Neural progenitor cell (in vitro differentiated cells): ENCODE results near the gene NXT1. TPM values are rescaled to one million over a fixed set of nuclear protein-coding genes. Genes with fewer than 3 reads are reported as not detected.

Source experiments
- DNase-seq: peaks from one replicate; pipeline ENCODE4 v3.0.0-alpha.2; 2016; ENCODE audit warnings: low spot score
- H2AFZ ChIP-seq: fragments of 200-600 bp; sonication (generic); replicated peaks from 2 replicates; pipeline ENCODE4 v1.6.1; 2016; ENCODE audit warnings: antibody characterized with exemption
- H3F3A ChIP-seq: fragments of 200-600 bp; sonication (generic); 2 replicates; pipeline ENCODE4 v1.6.1; 2016; ENCODE audit warnings: antibody characterized with exemption, low read depth
- H3K27ac ChIP-seq: fragments of 200-600 bp; sonication (generic); 2 replicates; pipeline ENCODE4 v1.5.1; 2016; ENCODE audit warnings: mild to moderate bottlenecking
- H3K27me3 ChIP-seq: fragments of 200-600 bp; sonication (generic); 2 replicates; pipeline ENCODE4 v1.6.1; 2016; ENCODE audit warnings: mild to moderate bottlenecking, moderate library complexity
- H3K36me3 ChIP-seq: fragments of 200-600 bp; sonication (generic); 2 replicates; pipeline ENCODE4 v1.5.1; 2016
- H3K4me1 ChIP-seq: fragments of 200-600 bp; sonication (generic); 2 replicates; pipeline ENCODE4 v1.6.1; 2016; ENCODE audit warnings: mixed run types
- H3K4me2 ChIP-seq: fragments of 200-600 bp; sonication (generic); 2 replicates; pipeline ENCODE4 v1.6.1; 2016
- H3K4me3 ChIP-seq: fragments of 200-600 bp; sonication (generic); 2 replicates; pipeline ENCODE4 v1.5.1; 2016
- H3K79me2 ChIP-seq: fragments of 200-600 bp; sonication (generic); 2 replicates; pipeline ENCODE4 v1.6.1; 2016; ENCODE audit warnings: low read depth
- H3K9ac ChIP-seq: fragments of 200-600 bp; sonication (generic); 2 replicates; pipeline ENCODE4 v1.6.1; 2016
- H3K9me3 ChIP-seq: fragments of 200-600 bp; sonication (generic); 2 replicates; pipeline ENCODE4 v1.5.1; 2016; ENCODE audit warnings: low read depth
- H4K20me1 ChIP-seq: fragments of 200-600 bp; sonication (generic); 2 replicates; pipeline ENCODE4 v1.6.1; 2016; ENCODE audit warnings: low read depth
- H3K27ac Mint-ChIP-seq: 3 replicates; pipeline ENCODE4 v1.8.0; 2021; ENCODE audit warnings: mixed read lengths
- H3K27me3 Mint-ChIP-seq: 2 replicates; pipeline ENCODE4 v1.8.0; 2022; ENCODE audit warnings: low read depth, mild to moderate bottlenecking, inconsistent platforms, moderate library complexity, mixed read lengths; ENCODE audit not compliant: insufficient read depth
- H3K36me3 Mint-ChIP-seq: 3 replicates; pipeline ENCODE4 v1.8.0; 2021; ENCODE audit warnings: mixed read lengths
- H3K4me1 Mint-ChIP-seq: 3 replicates; pipeline ENCODE4 v1.8.0; 2021; ENCODE audit warnings: mixed read lengths
- H3K4me3 Mint-ChIP-seq: 3 replicates; pipeline ENCODE4 v1.8.0; 2021; ENCODE audit warnings: mild to moderate bottlenecking, moderate library complexity, mixed read lengths
- H3K9me3 Mint-ChIP-seq: 3 replicates; pipeline ENCODE4 v1.8.0; 2020; ENCODE audit warnings: mixed read lengths
- EZH2 ChIP-seq: fragments of 200-600 bp; sonication (generic); IDR thresholded peaks from 2 replicates; pipeline ENCODE4 v1.6.1; 2017; ENCODE audit warnings: antibody characterized with exemption, mild to moderate bottlenecking, moderate library complexity
- EZH2phosphoT487 ChIP-seq: fragments of 200-600 bp; sonication (generic); IDR thresholded peaks from 2 replicates; pipeline ENCODE4 v1.6.1; 2017; ENCODE audit warnings: antibody characterized with exemption
- total RNA-seq: library from RNA; depleted of rRNA; stranded (reverse); fragments of >200 nt; gene quantifications from 2 replicates; pipeline ENCODE4 v1.2.3, GENCODE V29; 2015; ENCODE audit warnings: low replicate concordance
- TF ChIP-seq, protein P1 (sequence below): fragments of 200-600 bp; sonication (generic); IDR thresholded peaks from 2 replicates; pipeline ENCODE4 v1.5.1; 2017; ENCODE audit warnings: antibody characterized with exemption, mild to moderate bottlenecking

NXT1 gene
- total RNA-seq, 1 donor from 2014 or later: 14.6 TPM

DNA sequence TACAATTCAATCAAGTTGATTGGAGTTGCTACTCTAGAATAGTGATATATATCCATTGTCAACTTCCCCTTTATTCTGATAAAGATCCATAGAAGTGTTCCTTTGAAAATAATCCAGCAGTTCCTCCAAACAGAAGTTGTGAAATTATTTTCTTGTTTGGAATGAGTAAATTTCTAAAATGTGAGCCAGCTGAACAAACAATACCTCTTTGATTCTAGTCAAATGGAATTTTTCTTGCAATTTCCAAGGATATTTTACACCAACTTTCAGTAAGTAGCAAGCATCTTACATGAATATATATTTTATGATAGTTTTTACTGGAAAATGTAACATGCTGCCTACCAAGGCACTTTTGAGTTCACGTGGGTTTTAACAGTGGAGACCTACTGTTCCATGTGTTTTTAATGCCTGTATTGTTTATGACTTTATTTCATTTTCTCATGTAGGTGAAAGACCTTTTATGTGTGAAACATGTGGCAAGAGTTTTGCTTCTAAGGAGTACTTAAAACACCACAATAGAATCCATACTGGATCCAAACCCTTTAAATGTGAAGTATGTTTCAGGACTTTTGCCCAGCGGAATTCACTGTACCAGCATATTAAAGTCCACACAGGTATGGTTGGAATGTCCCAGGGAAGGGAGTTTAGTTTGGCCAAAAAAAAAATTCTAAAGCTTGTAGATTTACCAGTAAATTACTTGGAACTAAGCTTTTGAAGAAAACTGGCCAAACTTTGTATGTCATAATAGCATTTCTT, 17.9 kb downstream of the NXT1 start:
- Histone ChIP-seq H2AFZ (no peak overlapping the region), H3K9ac (no peak overlapping the region), H4K20me1 (peaks cover 63% of the 10 kb centered on the region), H3K9me3 (no peaks in the 10 kb centered on the region), H3K79me2 (peaks cover 54% of the 10 kb centered on the region), H3F3A (no peaks in the 10 kb centered on the region), H3K27ac (no peak overlapping the region), H3K27me3 (no peaks in the 10 kb centered on the region), H3K36me3 (peaks cover 18% of the 10 kb centered on the region), H3K4me1 (peaks cover 4% of the 10 kb centered on the region), H3K4me3 (no peak overlapping the region), H3K4me2 (no peak overlapping the region)
- H3K4me3 Mint-ChIP-seq: no peak overlapping the region
- H3K27me3 Mint-ChIP-seq: no peaks in the 10 kb centered on the region
- peaks cover 29% of the 10 kb centered on the region for H3K36me3 Mint-ChIP-seq
- DNase-seq: no peak
- H3K27ac Mint-ChIP-seq: no peak overlapping the region
- TF ChIP-seq EZH2phosphoT487 (no peak), EZH2 (no peak)
- TF ChIP-seq, protein P1, sequence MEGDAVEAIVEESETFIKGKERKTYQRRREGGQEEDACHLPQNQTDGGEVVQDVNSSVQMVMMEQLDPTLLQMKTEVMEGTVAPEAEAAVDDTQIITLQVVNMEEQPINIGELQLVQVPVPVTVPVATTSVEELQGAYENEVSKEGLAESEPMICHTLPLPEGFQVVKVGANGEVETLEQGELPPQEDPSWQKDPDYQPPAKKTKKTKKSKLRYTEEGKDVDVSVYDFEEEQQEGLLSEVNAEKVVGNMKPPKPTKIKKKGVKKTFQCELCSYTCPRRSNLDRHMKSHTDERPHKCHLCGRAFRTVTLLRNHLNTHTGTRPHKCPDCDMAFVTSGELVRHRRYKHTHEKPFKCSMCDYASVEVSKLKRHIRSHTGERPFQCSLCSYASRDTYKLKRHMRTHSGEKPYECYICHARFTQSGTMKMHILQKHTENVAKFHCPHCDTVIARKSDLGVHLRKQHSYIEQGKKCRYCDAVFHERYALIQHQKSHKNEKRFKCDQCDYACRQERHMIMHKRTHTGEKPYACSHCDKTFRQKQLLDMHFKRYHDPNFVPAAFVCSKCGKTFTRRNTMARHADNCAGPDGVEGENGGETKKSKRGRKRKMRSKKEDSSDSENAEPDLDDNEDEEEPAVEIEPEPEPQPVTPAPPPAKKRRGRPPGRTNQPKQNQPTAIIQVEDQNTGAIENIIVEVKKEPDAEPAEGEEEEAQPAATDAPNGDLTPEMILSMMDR: no peak
- H3K4me1 Mint-ChIP-seq: peaks cover 16% of the 10 kb centered on the region
- no peaks in the 10 kb centered on the region for H3K9me3 Mint-ChIP-seq

DNA sequence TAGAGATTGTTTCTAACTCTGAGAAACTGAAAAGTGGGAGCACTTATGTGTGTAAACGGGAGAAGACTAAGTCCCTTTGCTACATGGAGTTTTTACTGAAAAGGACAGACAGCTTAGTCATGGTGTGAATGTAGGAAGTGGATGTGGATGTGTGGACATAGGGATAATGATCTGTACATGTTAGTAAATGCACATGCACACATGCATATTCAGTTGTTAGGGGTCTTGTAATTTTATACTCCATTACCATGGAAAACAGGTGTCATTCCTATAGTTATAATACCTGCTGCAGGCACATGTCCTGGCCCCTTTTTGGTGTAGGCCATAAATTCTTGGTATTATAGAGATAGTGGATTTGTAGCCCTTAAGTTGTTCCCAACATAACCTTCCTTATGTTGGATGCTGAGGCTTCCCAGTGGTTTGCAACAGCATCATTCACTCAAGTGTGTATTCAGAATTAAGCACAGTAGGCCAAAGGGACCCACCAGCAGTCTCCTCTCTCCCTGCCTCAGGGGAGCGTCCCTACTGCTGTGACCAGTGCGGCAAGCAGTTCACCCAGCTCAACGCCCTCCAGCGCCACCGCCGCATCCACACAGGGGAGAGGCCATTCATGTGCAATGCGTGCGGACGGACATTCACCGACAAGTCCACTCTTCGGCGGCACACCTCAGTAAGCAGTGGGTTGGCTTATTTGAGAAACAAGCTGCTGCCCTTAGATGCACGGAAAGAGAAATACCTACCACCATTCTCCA, 18.7 kb downstream of the NXT1 start:
- peaks cover 47% of the 10 kb centered on the region for H3K79me2 ChIP-seq
- peaks cover 17% of the 10 kb centered on the region for H3K4me1 Mint-ChIP-seq

GRCh38 chr20:23370274-23370673, 19.7 kb downstream of the NXT1 start:
- no peak overlapping the region for H3K4me3 ChIP-seq
- H3K9me3 ChIP-seq: no peaks in the 10 kb centered on the region
- DNase-seq: no peak
- no peak overlapping the region for H3K27ac Mint-ChIP-seq
- peaks cover 37% of the 10 kb centered on the region for H3K79me2 ChIP-seq
- no peaks in the 10 kb centered on the region for H3F3A ChIP-seq
- no peak overlapping the region for H3K9ac ChIP-seq
- no peak overlapping the region for H3K4me2 ChIP-seq
- no peak overlapping the region for H2AFZ ChIP-seq
- no peaks in the 10 kb centered on the region for H3K27me3 Mint-ChIP-seq
- no peaks in the 10 kb centered on the region for H3K4me1 ChIP-seq
- H3K27me3 ChIP-seq: no peaks in the 10 kb centered on the region
- peaks cover 14% of the 10 kb centered on the region for H3K4me1 Mint-ChIP-seq
- peaks cover 18% of the 10 kb centered on the region for H3K36me3 ChIP-seq
- no peak overlapping the region for H3K27ac ChIP-seq
- H3K4me3 Mint-ChIP-seq: no peak overlapping the region
- H3K36me3 Mint-ChIP-seq: peaks cover 34% of the 10 kb centered on the region
- TF ChIP-seq EZH2phosphoT487: no peak
- TF ChIP-seq, protein P1: no peak
- no peak for TF ChIP-seq EZH2
- no peaks in the 10 kb centered on the region for H3K9me3 Mint-ChIP-seq
- H4K20me1 ChIP-seq: peaks cover 49% of the 10 kb centered on the region

More for the DNA sequence above, 18.7 kb downstream of the NXT1 start:
- Histone ChIP-seq H3K27me3 (no peaks in the 10 kb centered on the region), H3K4me1 (no peaks in the 10 kb centered on the region), H3F3A (no peaks in the 10 kb centered on the region), H3K9me3 (no peaks in the 10 kb centered on the region), H3K4me2 (no peak overlapping the region), H4K20me1 (peaks cover 56% of the 10 kb centered on the region), H2AFZ (no peak overlapping the region), H3K9ac (no peak overlapping the region), H3K36me3 (peaks cover 18% of the 10 kb centered on the region), H3K4me3 (no peak overlapping the region), H3K27ac (no peak overlapping the region)
- Mint-ChIP-seq H3K9me3 (no peaks in the 10 kb centered on the region), H3K27ac (no peak overlapping the region), H3K27me3 (no peaks in the 10 kb centered on the region), H3K36me3 (peaks cover 37% of the 10 kb centered on the region), H3K4me3 (no peak overlapping the region)
- TF ChIP-seq, protein P1: no peak
- TF ChIP-seq EZH2phosphoT487: no peak
- TF ChIP-seq EZH2: no peak
- DNase-seq: no peak
